ENCODE data around the gene SDK1. TPM values are rescaled to one million over a fixed set of nuclear protein-coding genes. Genes with fewer than 3 reads are reported as not detected.

Gene SDK1
- total RNA-seq, 1 donor from 2014 or later = 0.16 TPM

- H3K36me3 Mint-ChIP-seq (ENCODE audit: low read depth) = no peaks in the 10 kb centered on the region
- intact Hi-C loops (cut with micrococcal nuclease) = no loop called here
- DNase-seq = no peak
- H3K4me3 Mint-ChIP-seq = no peak overlapping the region
- no peaks in the 10 kb centered on the region for H3K9me3 Mint-ChIP-seq
- H3K4me1 Mint-ChIP-seq = no peaks in the 10 kb centered on the region
- H3K27ac Mint-ChIP-seq = no peak overlapping the region
- H3K27me3 Mint-ChIP-seq = no peaks in the 10 kb centered on the region
Measured at GRCh38 chr7:4163565-4164203, 862.6 kb downstream of the SDK1 start.

- Mint-ChIP-seq H3K27me3 (no peaks in the 10 kb centered on the region), H3K36me3 (ENCODE audit: low read depth) (no peaks in the 10 kb centered on the region), H3K9me3 (no peaks in the 10 kb centered on the region), H3K4me1 (no peaks in the 10 kb centered on the region), H3K4me3 (no peak overlapping the region), H3K27ac (no peak overlapping the region)
- DNase-seq = no peak
- intact Hi-C loops (cut with micrococcal nuclease) = no loop called here
Measured at GRCh38 chr7:4164556-4164955, 863.5 kb downstream of the SDK1 start.

- Mint-ChIP-seq H3K4me3 (no peak overlapping the region), H3K27ac (no peak overlapping the region), H3K4me1 (no peaks in the 10 kb centered on the region), H3K27me3 (no peaks in the 10 kb centered on the region), H3K9me3 (no peaks in the 10 kb centered on the region), H3K36me3 (ENCODE audit: low read depth) (no peaks in the 10 kb centered on the region)
- DNase-seq = no peak
- intact Hi-C loops (cut with micrococcal nuclease) = no loop called here
Measured at GRCh38 chr7:4166340-4166739, 865.3 kb downstream of the SDK1 start.

GRCh38 chr7:4166807-4167206, 865.8 kb downstream of the SDK1 start:
- Mint-ChIP-seq H3K27me3 (no peaks in the 10 kb centered on the region), H3K4me1 (no peaks in the 10 kb centered on the region), H3K9me3 (no peaks in the 10 kb centered on the region), H3K27ac (no peak overlapping the region), H3K4me3 (no peak overlapping the region), H3K36me3 (ENCODE audit: low read depth) (no peaks in the 10 kb centered on the region)
- intact Hi-C loops (cut with micrococcal nuclease) = no loop called here
- no peak for DNase-seq

GRCh38 chr7:4167385-4167910, 866.4 kb downstream of the SDK1 start:
- DNase-seq = no peak
- Mint-ChIP-seq H3K27ac (no peak overlapping the region), H3K4me3 (no peak overlapping the region), H3K4me1 (no peaks in the 10 kb centered on the region), H3K9me3 (no peaks in the 10 kb centered on the region), H3K27me3 (no peaks in the 10 kb centered on the region), H3K36me3 (ENCODE audit: low read depth) (no peaks in the 10 kb centered on the region)
- intact Hi-C loops (cut with micrococcal nuclease) = no loop called here

- H3K27ac Mint-ChIP-seq = no peak overlapping the region
- no peaks in the 10 kb centered on the region for H3K27me3 Mint-ChIP-seq
- no peak overlapping the region for H3K4me3 Mint-ChIP-seq
- intact Hi-C loops (cut with micrococcal nuclease) = no loop called here
- no peaks in the 10 kb centered on the region for H3K9me3 Mint-ChIP-seq
- no peak for DNase-seq
- no peaks in the 10 kb centered on the region for H3K36me3 Mint-ChIP-seq (ENCODE audit: low read depth)
- H3K4me1 Mint-ChIP-seq = no peaks in the 10 kb centered on the region
Measured at GRCh38 chr7:4168041-4168440, 867.0 kb downstream of the SDK1 start.

GRCh38 chr7:4168541-4168940, 867.5 kb downstream of the SDK1 start:
- DNase-seq = no peak
- Mint-ChIP-seq H3K27ac (no peak overlapping the region), H3K27me3 (no peaks in the 10 kb centered on the region), H3K4me3 (no peak overlapping the region), H3K9me3 (no peaks in the 10 kb centered on the region), H3K4me1 (no peaks in the 10 kb centered on the region), H3K36me3 (ENCODE audit: low read depth) (no peaks in the 10 kb centered on the region)
- intact Hi-C loops (cut with micrococcal nuclease) = no loop called here

- no peaks in the 10 kb centered on the region for H3K9me3 Mint-ChIP-seq
- no peak overlapping the region for H3K27ac Mint-ChIP-seq
- no peak overlapping the region for H3K4me3 Mint-ChIP-seq
- H3K36me3 Mint-ChIP-seq (ENCODE audit: low read depth) = no peaks in the 10 kb centered on the region
- DNase-seq = no peak
- H3K27me3 Mint-ChIP-seq = no peaks in the 10 kb centered on the region
- intact Hi-C loops (cut with micrococcal nuclease) = no loop called here
- H3K4me1 Mint-ChIP-seq = no peaks in the 10 kb centered on the region
Measured at GRCh38 chr7:4169455-4169854, 868.4 kb downstream of the SDK1 start.

- H3K4me1 Mint-ChIP-seq = no peaks in the 10 kb centered on the region
- no peak for DNase-seq
- intact Hi-C loops (cut with micrococcal nuclease) = no loop called here
- no peaks in the 10 kb centered on the region for H3K27me3 Mint-ChIP-seq
- no peak overlapping the region for H3K4me3 Mint-ChIP-seq
- H3K9me3 Mint-ChIP-seq = no peaks in the 10 kb centered on the region
- H3K36me3 Mint-ChIP-seq (ENCODE audit: low read depth) = no peaks in the 10 kb centered on the region
- no peak overlapping the region for H3K27ac Mint-ChIP-seq
Measured at GRCh38 chr7:4170997-4171786, 870.1 kb downstream of the SDK1 start.

- H3K36me3 Mint-ChIP-seq (ENCODE audit: low read depth) = no peaks in the 10 kb centered on the region
- no peaks in the 10 kb centered on the region for H3K27me3 Mint-ChIP-seq
- H3K4me1 Mint-ChIP-seq = no peaks in the 10 kb centered on the region
- no peak overlapping the region for H3K27ac Mint-ChIP-seq
- H3K4me3 Mint-ChIP-seq = no peak overlapping the region
- no peaks in the 10 kb centered on the region for H3K9me3 Mint-ChIP-seq
- DNase-seq = no peak
- intact Hi-C loops (cut with micrococcal nuclease) = no loop called here
Measured at GRCh38 chr7:4172883-4173282, 871.8 kb downstream of the SDK1 start.

- no peak for DNase-seq
- intact Hi-C loops (cut with micrococcal nuclease) = no loop called here
- Mint-ChIP-seq H3K27me3 (no peaks in the 10 kb centered on the region), H3K4me3 (no peak overlapping the region), H3K9me3 (no peaks in the 10 kb centered on the region), H3K36me3 (ENCODE audit: low read depth) (no peaks in the 10 kb centered on the region), H3K4me1 (no peaks in the 10 kb centered on the region), H3K27ac (no peak overlapping the region)
Measured at GRCh38 chr7:4173615-4174014, 872.6 kb downstream of the SDK1 start.

- H3K36me3 Mint-ChIP-seq (ENCODE audit: low read depth) = no peaks in the 10 kb centered on the region
- H3K9me3 Mint-ChIP-seq = no peaks in the 10 kb centered on the region
- H3K27me3 Mint-ChIP-seq = no peaks in the 10 kb centered on the region
Measured at GRCh38 chr7:4174016-4174415, 873.0 kb downstream of the SDK1 start.

GRCh38 chr7:4174451-4174850, 873.4 kb downstream of the SDK1 start:
- Mint-ChIP-seq H3K9me3 (no peaks in the 10 kb centered on the region), H3K4me1 (no peaks in the 10 kb centered on the region), H3K27ac (no peak overlapping the region), H3K4me3 (no peak overlapping the region), H3K36me3 (ENCODE audit: low read depth) (no peaks in the 10 kb centered on the region), H3K27me3 (no peaks in the 10 kb centered on the region)
- intact Hi-C loops (cut with micrococcal nuclease) = no loop called here
- DNase-seq = no peak

More at GRCh38 chr7:4174016-4174415, 873.0 kb downstream of the SDK1 start:
- no peak for DNase-seq
- Mint-ChIP-seq H3K4me1 (no peaks in the 10 kb centered on the region), H3K4me3 (no peak overlapping the region), H3K27ac (no peak overlapping the region)
- intact Hi-C loops (cut with micrococcal nuclease) = no loop called here

GRCh38 chr7:4174884-4175283, 873.8 kb downstream of the SDK1 start:
- H3K27ac Mint-ChIP-seq = no peak overlapping the region
- no peaks in the 10 kb centered on the region for H3K4me1 Mint-ChIP-seq
- DNase-seq = no peak
- H3K27me3 Mint-ChIP-seq = no peaks in the 10 kb centered on the region
- intact Hi-C loops (cut with micrococcal nuclease) = no loop called here
- no peaks in the 10 kb centered on the region for H3K36me3 Mint-ChIP-seq (ENCODE audit: low read depth)
- no peak overlapping the region for H3K4me3 Mint-ChIP-seq
- no peaks in the 10 kb centered on the region for H3K9me3 Mint-ChIP-seq

Data from activated CD4-positive, alpha-beta T cell treated with anti-CD3 and anti-CD28 coated beads, Interleukin-2, amount 10 ng/mL, durations not matched to agents 24 days and 14 days (primary cell).